ENCODE results near the gene UCP2.
"Not testable (repeated sequence)": the region's sequence is repeated elsewhere in the genome, so short reads cannot be mapped to it uniquely, and the experiment has no call there.

Gene UCP2

GRCh38 chr11:73942010-73942409 is 40.6 kb downstream of the UCP2 start:
- no peaks in the 10 kb centered on the region for H3F3A ChIP-seq (ENCODE audit: control insufficient read depth, insufficient read depth)
- H3K9me2 ChIP-seq (replicated peaks; ENCODE audit: control insufficient read depth, low read length): no peaks in the 10 kb centered on the region
- no peak overlapping the region for H3K4me3 ChIP-seq (ENCODE audit: low read length)
- no peaks in the 10 kb centered on the region for H3K4me1 ChIP-seq (ENCODE audit: control insufficient read depth, low read length)
- no peaks in the 10 kb centered on the region for H3K36me3 ChIP-seq (ENCODE audit: control insufficient read depth, low read length)
- TF ChIP-seq CTCF (IDR thresholded peaks at IDR 0.05; ENCODE audit: low read depth, low read length, poor library complexity, severe bottlenecking) (no peak), EZH2phosphoT487 (IDR thresholded peaks at IDR 0.05; ENCODE audit: borderline replicate concordance, low read length) (no peak)
- H3K9me3 ChIP-seq (ENCODE audit: control insufficient read depth, insufficient read depth, low read length): peaks cover 5% of the 10 kb centered on the region; the same call in 1 of the 2 replicates
- H3K27ac ChIP-seq (ENCODE audit: low read depth, low read length): no peak overlapping the region
- no peaks in the 10 kb centered on the region for H4K20me1 ChIP-seq (ENCODE audit: control insufficient read depth, insufficient read depth, low read depth, low read length)
- no peaks in the 10 kb centered on the region for H3K79me2 ChIP-seq (ENCODE audit: control insufficient read depth, low read length)
- H3K4me2 ChIP-seq (ENCODE audit: low read length): no peak overlapping the region
- H3K27me3 ChIP-seq (ENCODE audit: control insufficient read depth, low read length): no peaks in the 10 kb centered on the region

GRCh38 chr11:73940801-73941570 is 41.7 kb downstream of the UCP2 start:
- no peaks in the 10 kb centered on the region for H3K79me2 ChIP-seq (ENCODE audit: control insufficient read depth, low read length)
- H3K4me3 ChIP-seq (ENCODE audit: low read length): no peak overlapping the region
- H3F3A ChIP-seq (ENCODE audit: control insufficient read depth, insufficient read depth): no peaks in the 10 kb centered on the region
- H3K27me3 ChIP-seq (ENCODE audit: control insufficient read depth, low read length): no peaks in the 10 kb centered on the region
- H3K4me2 ChIP-seq (ENCODE audit: low read length): no peak overlapping the region
- no peak overlapping the region for H3K27ac ChIP-seq (ENCODE audit: low read depth, low read length)
- no peak for TF ChIP-seq CTCF (IDR thresholded peaks at IDR 0.05; ENCODE audit: low read depth, low read length, poor library complexity, severe bottlenecking)
- no peak for TF ChIP-seq EZH2phosphoT487 (IDR thresholded peaks at IDR 0.05; ENCODE audit: borderline replicate concordance, low read length)
- peaks cover 5% of the 10 kb centered on the region; the same call in 1 of the 2 replicates for H3K9me3 ChIP-seq (ENCODE audit: control insufficient read depth, insufficient read depth, low read length)
- no peaks in the 10 kb centered on the region for H3K4me1 ChIP-seq (ENCODE audit: control insufficient read depth, low read length)
- no peaks in the 10 kb centered on the region for H3K36me3 ChIP-seq (ENCODE audit: control insufficient read depth, low read length)
- no peaks in the 10 kb centered on the region for H4K20me1 ChIP-seq (ENCODE audit: control insufficient read depth, insufficient read depth, low read depth, low read length)
- H3K9me2 ChIP-seq (replicated peaks; ENCODE audit: control insufficient read depth, low read length): no peaks in the 10 kb centered on the region

GRCh38 chr11:73939096-73939495 is 43.5 kb downstream of the UCP2 start:
- Histone ChIP-seq H3F3A (ENCODE audit: control insufficient read depth, insufficient read depth) (no peaks in the 10 kb centered on the region), H3K4me3 (ENCODE audit: low read length) (no peak overlapping the region), H3K79me2 (ENCODE audit: control insufficient read depth, low read length) (no peaks in the 10 kb centered on the region), H4K20me1 (ENCODE audit: control insufficient read depth, insufficient read depth, low read depth, low read length) (no peaks in the 10 kb centered on the region), H3K36me3 (ENCODE audit: control insufficient read depth, low read length) (no peaks in the 10 kb centered on the region), H3K4me1 (ENCODE audit: control insufficient read depth, low read length) (no peaks in the 10 kb centered on the region), H3K27ac (ENCODE audit: low read depth, low read length) (no peak overlapping the region), H3K9me3 (ENCODE audit: control insufficient read depth, insufficient read depth, low read length) (peaks cover 5% of the 10 kb centered on the region; the same call in 1 of the 2 replicates), H3K4me2 (ENCODE audit: low read length) (no peak overlapping the region), H3K27me3 (ENCODE audit: control insufficient read depth, low read length) (no peaks in the 10 kb centered on the region), H3K9me2 (replicated peaks; ENCODE audit: control insufficient read depth, low read length) (no peaks in the 10 kb centered on the region)
- no peak for TF ChIP-seq CTCF (IDR thresholded peaks at IDR 0.05; ENCODE audit: low read depth, low read length, poor library complexity, severe bottlenecking)
- no peak for TF ChIP-seq EZH2phosphoT487 (IDR thresholded peaks at IDR 0.05; ENCODE audit: borderline replicate concordance, low read length)

GRCh38 chr11:73936047-73936446 is 46.6 kb downstream of the UCP2 start:
- H3K79me2 ChIP-seq (ENCODE audit: control insufficient read depth, low read length); H3K27ac ChIP-seq (ENCODE audit: low read depth, low read length); H3K9me2 ChIP-seq (replicated peaks; ENCODE audit: control insufficient read depth, low read length); H3K27me3 ChIP-seq (ENCODE audit: control insufficient read depth, low read length); H3K36me3 ChIP-seq (ENCODE audit: control insufficient read depth, low read length); H3K4me3 ChIP-seq (ENCODE audit: low read length); H4K20me1 ChIP-seq (ENCODE audit: control insufficient read depth, insufficient read depth, low read depth, low read length); H3K9me3 ChIP-seq (ENCODE audit: control insufficient read depth, insufficient read depth, low read length); H3K4me2 ChIP-seq (ENCODE audit: low read length); H3K4me1 ChIP-seq (ENCODE audit: control insufficient read depth, low read length); H3F3A ChIP-seq (ENCODE audit: control insufficient read depth, insufficient read depth): not testable (repeated sequence)

Data from DOHH2 (cell line).